HCT116 (cell line): ENCODE measurements around the gene ADARB2. TPM values are rescaled to one million over a fixed set of nuclear protein-coding genes. Genes with fewer than 3 reads are reported as not detected.

Experiments used
- ATAC-seq: fragments of 200-7000 bp; cut with Tn5 transposase; 2 replicates; pipeline ENCODE4 v1.9.1; 2020; ENCODE audit warnings: mild to moderate bottlenecking, moderate library complexity
- BruUV-seq: library from RNA; stranded (reverse); fragments of 400-500 nt; replicated peaks from 2 replicates; lab custom pipeline; 2021; lab: Mats Ljungman, UMichigan
- CTCF ChIA-PET: fragments of 300-600 bp; sonication (Branson Sonifier 250); formaldehyde crosslinking; loops from one replicate; lab custom pipeline; 2021; ENCODE audit warnings: antibody characterized with exemption; lab: Charles Lee
- POLR2A ChIA-PET: fragments of 300-600, 350-600 bp; sonication (Branson Sonifier 250); formaldehyde crosslinking; loops from one replicate; lab custom pipeline; 2021; ENCODE audit warnings: antibody characterized with exemption; lab: Charles Lee
- RAD21 ChIA-PET, 2 experiments: fragments of 300-600 bp; sonication (Branson Sonifier 250); formaldehyde crosslinking; loops; one replicate each; lab custom pipeline; 2023; ENCODE audit warnings: low total read pairs in 2 of 2; ENCODE audit not compliant: uncharacterized antibody in 2 of 2, unreplicated experiment in 2 of 2, low non-redundant PET in 1 of 2; lab: Charles Lee
- DNase-seq: peaks from one replicate; pipeline ENCODE4 v3.0.0-alpha.2; 2010; ENCODE audit warnings: low read depth, low spot score
- H2AFZ ChIP-seq: fragments of 200-600 bp; shearing (Covaris generic), sonication (generic); 2 replicates; pipeline ENCODE4 v1.6.1; 2017; ENCODE audit warnings: low read depth, mixed run types, mixed read lengths, antibody characterized with exemption, low read length; ENCODE audit not compliant: poor library complexity, severe bottlenecking
- H3K27ac ChIP-seq: 2 replicates; pipeline ENCODE4 v1.5.1; 2012; ENCODE audit warnings: low read depth, low read length
- H3K27me3 ChIP-seq: fragments of 200-600 bp; sonication (generic); 2 replicates; pipeline ENCODE4 v1.6.1; 2016; ENCODE audit warnings: mixed run types, low read length, mixed read lengths; ENCODE audit not compliant: insufficient read depth
- H3K36me3 ChIP-seq, 2 experiments: fragments of 200-500 bp in 1 of 2; fragments of 200-600 bp in 1 of 2; sonication (Bioruptor generic) in 1 of 2; sonication (generic) in 1 of 2; 2 replicates each; pipeline versions ENCODE4 v1.5.1 to v1.6.1; 2014 to 2016; ENCODE audit warnings: low read length in 2 of 2, inconsistent platforms in 1 of 2, mixed read lengths in 1 of 2, mixed run types in 1 of 2; ENCODE audit not compliant: insufficient read depth in 2 of 2, control insufficient read depth in 1 of 2
- H3K4me1 ChIP-seq, 2 experiments: fragments of 200-600 bp in 1 of 2; sonication (generic) in 1 of 2; 2 replicates each; pipeline versions ENCODE4 v1.5.1 to v1.6.1; 2012 to 2017; ENCODE audit warnings: low read length in 2 of 2, inconsistent platforms in 1 of 2, mild to moderate bottlenecking in 1 of 2, mixed read lengths in 1 of 2, mixed run types in 1 of 2, moderate library complexity in 1 of 2; ENCODE audit not compliant: insufficient read depth in 2 of 2, control insufficient read depth in 1 of 2
- H3K4me2 ChIP-seq: fragments of 200-600 bp; sonication (generic); 2 replicates; pipeline ENCODE4 v1.6.1; 2017; ENCODE audit warnings: mixed run types, low read length, mixed read lengths
- H3K4me3 ChIP-seq, 2 experiments: fragments of 200-600 bp in 1 of 2; sonication (generic) in 1 of 2; replicated peaks in 1 of 2; 2 replicates each; pipeline ENCODE4 v1.5.1; 2011 to 2016; ENCODE audit warnings: low read length in 2 of 2, control low read depth in 1 of 2, low read depth in 1 of 2, mild to moderate bottlenecking in 1 of 2, mixed read lengths in 1 of 2, mixed run types in 1 of 2
- H3K79me2 ChIP-seq: fragments of 200-600 bp; sonication (generic); 2 replicates; pipeline ENCODE4 v1.6.1; 2017; ENCODE audit warnings: mild to moderate bottlenecking, mixed run types, low read length, moderate library complexity, mixed read lengths; ENCODE audit not compliant: insufficient read depth
- H3K9ac ChIP-seq: fragments of 200-600 bp; sonication (generic); 2 replicates; pipeline ENCODE4 v1.6.1; 2016; ENCODE audit warnings: low read length, mixed read lengths
- H3K9me2 ChIP-seq: fragments of 200-600 bp; sonication (generic), shearing (Covaris generic); 2 replicates; pipeline ENCODE4 v1.6.1; 2017; ENCODE audit warnings: mixed run types, mild to moderate bottlenecking, moderate library complexity; ENCODE audit not compliant: insufficient read depth
- H3K9me3 ChIP-seq, 2 experiments: fragments of 200-500 bp in 1 of 2; fragments of 200-600 bp in 1 of 2; sonication (Bioruptor generic) in 1 of 2; sonication (generic) in 1 of 2; 2 replicates each; pipeline ENCODE4 v1.6.1; 2014 to 2017; ENCODE audit warnings: low read length in 2 of 2, mixed read lengths in 2 of 2, inconsistent platforms in 1 of 2, low read depth in 1 of 2, mild to moderate bottlenecking in 1 of 2, mixed run types in 1 of 2, moderate library complexity in 1 of 2; ENCODE audit not compliant: control insufficient read depth in 1 of 2, insufficient read depth in 1 of 2
- H4K20me1 ChIP-seq: fragments of 200-600 bp; sonication (generic), shearing (Covaris generic); 2 replicates; pipeline ENCODE4 v1.6.1; 2017; ENCODE audit warnings: mixed run types, mild to moderate bottlenecking, moderate library complexity; ENCODE audit not compliant: insufficient read depth
- CBX3 ChIP-seq: IDR thresholded peaks from 2 replicates; pipeline ENCODE4 v1.6.1; 2012; ENCODE audit warnings: low read depth
- CEBPB ChIP-seq: IDR thresholded peaks from 2 replicates; pipeline ENCODE4 v1.6.1; 2012; ENCODE audit warnings: low read depth
- EZH2phosphoT487 ChIP-seq: fragments of 200-600 bp; IDR thresholded peaks from 2 replicates; pipeline ENCODE4 v1.6.1; 2018; ENCODE audit warnings: antibody characterized with exemption, borderline replicate concordance
- FOSL1 ChIP-seq: IDR thresholded peaks from 2 replicates; pipeline ENCODE4 v1.6.1; 2012; ENCODE audit warnings: low read depth
- JUND ChIP-seq: IDR thresholded peaks from 2 replicates; pipeline ENCODE4 v1.6.1; 2012
- POLR2A ChIP-seq: IDR thresholded peaks from 2 replicates; pipeline ENCODE4 v1.7.0; 2011; ENCODE audit warnings: borderline replicate concordance; ENCODE audit not compliant: insufficient read depth, insufficient read length; ENCODE audit errors: extremely low read depth
- RAD21 ChIP-seq: IDR thresholded peaks from 2 replicates; pipeline ENCODE4 v1.6.1; 2012; ENCODE audit warnings: low read depth, mild to moderate bottlenecking
- SP1 ChIP-seq: IDR thresholded peaks from 2 replicates; pipeline ENCODE4 v1.6.1; 2012; ENCODE audit warnings: low read depth
- TCF7L2 ChIP-seq: IDR thresholded peaks from 2 replicates; pipeline ENCODE4 v1.7.0; 2011; ENCODE audit warnings: borderline replicate concordance, inconsistent platforms; ENCODE audit not compliant: insufficient read depth, insufficient read length; ENCODE audit errors: extremely low read depth
- intact Hi-C: fragments of 100-400 bp; cut with micrococcal nuclease; formaldehyde crosslinking; loops from 2 replicates; pipeline ENCODE4 v1.10.0; 2022
- total RNA-seq: library from RNA; stranded (reverse); gene quantifications from one replicate; pipeline ENCODE4 v1.2.1, GENCODE V29; 2021; ENCODE audit not compliant: unreplicated experiment
- TF ChIP-seq, protein P1 (sequence below): IDR thresholded peaks from 2 replicates; pipeline ENCODE4 v1.6.1; 2012; ENCODE audit warnings: low read depth
- TF ChIP-seq, protein P2 (sequence below): IDR thresholded peaks from 2 replicates; pipeline ENCODE4 v1.6.1; 2011; ENCODE audit warnings: mild to moderate bottlenecking, low read length, moderate library complexity; ENCODE audit not compliant: insufficient replicate concordance; ENCODE audit errors: extremely low read depth
- TF ChIP-seq, protein P3 (sequence below), 3 experiments: fragments of 200-600 bp in 1 of 3; sonication (generic) in 1 of 3; IDR thresholded peaks in 2 of 3; conservative IDR thresholded peaks in 1 of 3; 2 replicates each; pipeline ENCODE4 v1.5.1; 2012 to 2017; ENCODE audit warnings: low read depth in 2 of 3, low read length in 2 of 3, antibody characterized with exemption in 1 of 3, borderline replicate concordance in 1 of 3, control low read depth in 1 of 3, mild to moderate bottlenecking in 1 of 3, mixed read lengths in 1 of 3, mixed run types in 1 of 3, moderate library complexity in 1 of 3; ENCODE audit not compliant: insufficient read depth in 1 of 3

ADARB2 gene
- total RNA-seq, 1 experiment from 2014 or later: not detected

DNA sequence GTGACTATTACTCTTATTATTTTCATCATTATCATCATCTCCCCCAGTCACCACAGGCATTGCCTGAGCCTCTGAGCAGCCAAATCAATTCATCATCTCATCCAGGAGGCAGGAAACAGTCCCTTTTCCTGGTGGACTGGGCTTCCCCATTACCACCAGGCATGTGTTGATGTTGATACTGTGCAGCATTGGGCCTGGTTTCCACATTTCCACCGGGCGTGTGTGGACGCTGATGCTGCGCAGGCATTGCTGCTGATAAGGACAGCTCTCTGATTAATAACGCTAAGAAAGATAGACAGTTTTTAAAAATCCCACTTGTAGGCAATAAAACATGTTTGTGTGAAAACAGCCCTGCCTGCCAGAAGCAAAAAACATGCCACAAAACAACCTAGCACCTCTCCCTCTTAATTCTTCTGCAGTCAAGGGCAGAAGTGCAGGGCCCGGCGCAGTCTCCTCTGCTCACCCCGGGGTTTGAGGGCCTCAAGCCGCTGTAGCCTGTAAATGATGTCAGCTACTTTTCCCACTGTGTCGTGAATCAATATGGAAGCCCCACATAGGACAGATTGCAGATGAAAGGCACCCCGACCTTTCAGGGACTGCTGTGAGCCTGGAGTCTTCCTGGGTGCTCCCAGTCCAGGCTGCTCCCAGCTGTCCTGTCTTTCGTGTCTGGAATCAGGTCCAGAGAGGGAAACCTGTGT is 465.1 kb downstream of the ADARB2 start (continued):
- TF ChIP-seq, protein P1, sequence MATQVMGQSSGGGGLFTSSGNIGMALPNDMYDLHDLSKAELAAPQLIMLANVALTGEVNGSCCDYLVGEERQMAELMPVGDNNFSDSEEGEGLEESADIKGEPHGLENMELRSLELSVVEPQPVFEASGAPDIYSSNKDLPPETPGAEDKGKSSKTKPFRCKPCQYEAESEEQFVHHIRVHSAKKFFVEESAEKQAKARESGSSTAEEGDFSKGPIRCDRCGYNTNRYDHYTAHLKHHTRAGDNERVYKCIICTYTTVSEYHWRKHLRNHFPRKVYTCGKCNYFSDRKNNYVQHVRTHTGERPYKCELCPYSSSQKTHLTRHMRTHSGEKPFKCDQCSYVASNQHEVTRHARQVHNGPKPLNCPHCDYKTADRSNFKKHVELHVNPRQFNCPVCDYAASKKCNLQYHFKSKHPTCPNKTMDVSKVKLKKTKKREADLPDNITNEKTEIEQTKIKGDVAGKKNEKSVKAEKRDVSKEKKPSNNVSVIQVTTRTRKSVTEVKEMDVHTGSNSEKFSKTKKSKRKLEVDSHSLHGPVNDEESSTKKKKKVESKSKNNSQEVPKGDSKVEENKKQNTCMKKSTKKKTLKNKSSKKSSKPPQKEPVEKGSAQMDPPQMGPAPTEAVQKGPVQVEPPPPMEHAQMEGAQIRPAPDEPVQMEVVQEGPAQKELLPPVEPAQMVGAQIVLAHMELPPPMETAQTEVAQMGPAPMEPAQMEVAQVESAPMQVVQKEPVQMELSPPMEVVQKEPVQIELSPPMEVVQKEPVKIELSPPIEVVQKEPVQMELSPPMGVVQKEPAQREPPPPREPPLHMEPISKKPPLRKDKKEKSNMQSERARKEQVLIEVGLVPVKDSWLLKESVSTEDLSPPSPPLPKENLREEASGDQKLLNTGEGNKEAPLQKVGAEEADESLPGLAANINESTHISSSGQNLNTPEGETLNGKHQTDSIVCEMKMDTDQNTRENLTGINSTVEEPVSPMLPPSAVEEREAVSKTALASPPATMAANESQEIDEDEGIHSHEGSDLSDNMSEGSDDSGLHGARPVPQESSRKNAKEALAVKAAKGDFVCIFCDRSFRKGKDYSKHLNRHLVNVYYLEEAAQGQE: no peak
- TF ChIP-seq CEBPB (no peak), RAD21 (no peak), SP1 (no peak)
- TF ChIP-seq, protein P2, sequence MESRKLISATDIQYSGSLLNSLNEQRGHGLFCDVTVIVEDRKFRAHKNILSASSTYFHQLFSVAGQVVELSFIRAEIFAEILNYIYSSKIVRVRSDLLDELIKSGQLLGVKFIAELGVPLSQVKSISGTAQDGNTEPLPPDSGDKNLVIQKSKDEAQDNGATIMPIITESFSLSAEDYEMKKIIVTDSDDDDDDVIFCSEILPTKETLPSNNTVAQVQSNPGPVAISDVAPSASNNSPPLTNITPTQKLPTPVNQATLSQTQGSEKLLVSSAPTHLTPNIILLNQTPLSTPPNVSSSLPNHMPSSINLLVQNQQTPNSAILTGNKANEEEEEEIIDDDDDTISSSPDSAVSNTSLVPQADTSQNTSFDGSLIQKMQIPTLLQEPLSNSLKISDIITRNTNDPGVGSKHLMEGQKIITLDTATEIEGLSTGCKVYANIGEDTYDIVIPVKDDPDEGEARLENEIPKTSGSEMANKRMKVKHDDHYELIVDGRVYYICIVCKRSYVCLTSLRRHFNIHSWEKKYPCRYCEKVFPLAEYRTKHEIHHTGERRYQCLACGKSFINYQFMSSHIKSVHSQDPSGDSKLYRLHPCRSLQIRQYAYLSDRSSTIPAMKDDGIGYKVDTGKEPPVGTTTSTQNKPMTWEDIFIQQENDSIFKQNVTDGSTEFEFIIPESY: no peak

DNA sequence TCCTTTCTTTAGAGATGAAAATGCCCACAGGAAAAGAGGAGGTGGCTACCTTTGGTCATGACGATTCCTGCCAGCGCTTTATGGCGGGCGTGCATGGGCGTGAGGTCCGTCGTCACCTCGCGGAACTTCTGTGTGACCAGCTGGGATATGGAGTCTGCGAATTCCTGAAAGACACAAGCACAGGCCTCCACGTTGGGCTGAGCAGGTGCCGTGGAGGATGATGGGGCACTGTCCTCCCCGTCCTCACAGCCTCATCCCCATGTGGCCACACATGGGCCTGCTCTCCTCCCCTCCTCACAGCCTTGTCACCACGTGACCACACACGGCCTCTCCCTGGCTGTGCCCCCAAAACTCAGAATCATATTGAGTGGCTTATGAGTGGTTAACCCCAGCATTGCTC is 466.4 kb downstream of the ADARB2 start:
- H3K27me3 ChIP-seq: peaks cover 12% of the 10 kb centered on the region; the same call in 1 of the 2 replicates
- ChIA-PET CTCF (no interaction called here), POLR2A (no interaction called here), RAD21 (no interaction called here)
- intact Hi-C loops: no loop called here
- no TSS peak for BruUV-seq
- H3K9me3 ChIP-seq: no peaks in the 10 kb centered on the region
- ATAC-seq (no peak), DNase-seq (no peak)
- H3K36me3 ChIP-seq: no peaks in the 10 kb centered on the region
- no peak overlapping the region for H2AFZ ChIP-seq
- no peaks in the 10 kb centered on the region for H3K4me1 ChIP-seq
- TF ChIP-seq, protein P3, sequence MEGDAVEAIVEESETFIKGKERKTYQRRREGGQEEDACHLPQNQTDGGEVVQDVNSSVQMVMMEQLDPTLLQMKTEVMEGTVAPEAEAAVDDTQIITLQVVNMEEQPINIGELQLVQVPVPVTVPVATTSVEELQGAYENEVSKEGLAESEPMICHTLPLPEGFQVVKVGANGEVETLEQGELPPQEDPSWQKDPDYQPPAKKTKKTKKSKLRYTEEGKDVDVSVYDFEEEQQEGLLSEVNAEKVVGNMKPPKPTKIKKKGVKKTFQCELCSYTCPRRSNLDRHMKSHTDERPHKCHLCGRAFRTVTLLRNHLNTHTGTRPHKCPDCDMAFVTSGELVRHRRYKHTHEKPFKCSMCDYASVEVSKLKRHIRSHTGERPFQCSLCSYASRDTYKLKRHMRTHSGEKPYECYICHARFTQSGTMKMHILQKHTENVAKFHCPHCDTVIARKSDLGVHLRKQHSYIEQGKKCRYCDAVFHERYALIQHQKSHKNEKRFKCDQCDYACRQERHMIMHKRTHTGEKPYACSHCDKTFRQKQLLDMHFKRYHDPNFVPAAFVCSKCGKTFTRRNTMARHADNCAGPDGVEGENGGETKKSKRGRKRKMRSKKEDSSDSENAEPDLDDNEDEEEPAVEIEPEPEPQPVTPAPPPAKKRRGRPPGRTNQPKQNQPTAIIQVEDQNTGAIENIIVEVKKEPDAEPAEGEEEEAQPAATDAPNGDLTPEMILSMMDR (IDR thresholded peaks at IDR 0.05 in 2 of 3, conservative IDR thresholded peaks at IDR 0.05 in 1 of 3; ENCODE audit: borderline replicate concordance in 1 of 3, insufficient read depth in 1 of 3, low read depth in 2 of 3, low read length in 2 of 3): no peak
- TF ChIP-seq JUND (no peak), CBX3 (no peak), POLR2A (no peak), EZH2phosphoT487 (no peak), RAD21 (no peak), TCF7L2 (no peak), FOSL1 (no peak)
- TF ChIP-seq, protein P1: no peak
- no peak overlapping the region for H3K9ac ChIP-seq
- no peaks in the 10 kb centered on the region for H3K9me2 ChIP-seq
- no peak overlapping the region for H3K4me2 ChIP-seq
- H3K4me3 ChIP-seq: no peak overlapping the region
- H4K20me1 ChIP-seq: no peaks in the 10 kb centered on the region
- no peak overlapping the region for H3K27ac ChIP-seq
- H3K79me2 ChIP-seq: no peaks in the 10 kb centered on the region
